ELF-1 (cell line): ENCODE measurements around the gene C19orf44.
"Not testable (repeated sequence)": the region's sequence is repeated elsewhere in the genome, so short reads cannot be mapped to it uniquely, and the experiment has no call there.

Experiments
- DNase-seq: peaks from one replicate; pipeline ENCODE4 v3.0.0-alpha.2; 2016; ENCODE audit warnings: low read depth, low spot score

The C19orf44 gene

GRCh38 chr19:16467581-16467980 lies 28.6 kb upstream of the C19orf44 start:
- no peak for DNase-seq

GRCh38 chr19:16470541-16470910 lies 25.7 kb upstream of the C19orf44 start:
- no peak for DNase-seq

- peak; percentile 29 for DNase-seq
Measured at GRCh38 chr19:16470911-16471811, 25.0 kb upstream of the C19orf44 start.

- DNase-seq: not testable (repeated sequence)
Measured at GRCh38 chr19:16472559-16472899, 23.7 kb upstream of the C19orf44 start.

GRCh38 chr19:16472992-16473391 lies 23.2 kb upstream of the C19orf44 start:
- DNase-seq: no peak

GRCh38 chr19:16473875-16474392 lies 22.3 kb upstream of the C19orf44 start:
- no peak for DNase-seq

GRCh38 chr19:16476401-16476800 lies 19.8 kb upstream of the C19orf44 start:
- peak; percentile 49 for DNase-seq

- DNase-seq: no peak
Measured at GRCh38 chr19:16477311-16477710, 18.9 kb upstream of the C19orf44 start.

GRCh38 chr19:16482745-16483144 lies 13.4 kb upstream of the C19orf44 start:
- no peak for DNase-seq

GRCh38 chr19:16486476-16486875 lies 9.7 kb upstream of the C19orf44 start:
- DNase-seq: not testable (repeated sequence)

- DNase-seq: no peak
Measured at GRCh38 chr19:16496613-16496983, 404 bp downstream of the C19orf44 start.

- DNase-seq: no peak
Measured at GRCh38 chr19:16497042-16497441, 848 bp downstream of the C19orf44 start.

GRCh38 chr19:16497837-16498236 lies 1.6 kb downstream of the C19orf44 start:
- no peak for DNase-seq

GRCh38 chr19:16504271-16504670 lies 8.1 kb downstream of the C19orf44 start:
- no peak for DNase-seq

- DNase-seq: not testable (repeated sequence)
Measured at GRCh38 chr19:16506161-16506560, 10.0 kb downstream of the C19orf44 start.

- DNase-seq: no peak
Measured at GRCh38 chr19:16506961-16507360, 10.8 kb downstream of the C19orf44 start.

GRCh38 chr19:16508546-16508945 lies 12.4 kb downstream of the C19orf44 start:
- no peak for DNase-seq

- no peak for DNase-seq
Measured at GRCh38 chr19:16509141-16510061, 13.2 kb downstream of the C19orf44 start.

- not testable (repeated sequence) for DNase-seq
Measured at GRCh38 chr19:16512611-16513010, 16.4 kb downstream of the C19orf44 start.

GRCh38 chr19:16514383-16515019 lies 18.3 kb downstream of the C19orf44 start:
- no peak for DNase-seq

- no peak for DNase-seq
Measured at GRCh38 chr19:16516381-16516780, 20.2 kb downstream of the C19orf44 start.
